A549 (cell line): ENCODE results near the gene KANSL1. TPM values are rescaled to one million over a fixed set of nuclear protein-coding genes. Genes with fewer than 3 reads are reported as not detected.
"Not testable (repeated sequence)": the region's sequence is repeated elsewhere in the genome, so short reads cannot be mapped to it uniquely, and the experiment has no call there.

Experiments
- ATAC-seq, 2 experiments: fragments of 200-7000 bp in 1 of 2; fragments of >200 bp in 1 of 2; cut with Nextera tagmentation in 1 of 2; cut with Tn5 transposase in 1 of 2; 3 replicates each; pipeline versions ENCODE4 v1.8.0 to v1.9.1; 2018 to 2020; ENCODE audit warnings: mild to moderate bottlenecking in 1 of 2, moderate library complexity in 1 of 2
- CTCF ChIA-PET: fragments of 300-600 bp; sonication (Branson Sonifier 250); formaldehyde crosslinking; extraction: SDS; loops from one replicate; lab custom pipeline; 2021; ENCODE audit warnings: antibody characterized with exemption, inconsistent platforms; lab: Yijun Ruan, JAX
- POLR2A ChIA-PET: fragments of 350-600 bp; formaldehyde crosslinking; extraction: SDS; loops from one replicate; lab custom pipeline; 2021; ENCODE audit warnings: antibody characterized with exemption, inconsistent platforms; lab: Yijun Ruan, JAX
- DNase-seq, 2 experiments: peaks; one replicate each; pipeline versions ENCODE4 v3.0.0 to v3.0.0-alpha.2; 2011 to 2016; ENCODE audit warnings: low read depth in 1 of 2, low spot score in 1 of 2
- FAIRE-seq: peaks from 2 replicates; lab custom pipeline; 2011; peaks lifted over from hg19 to GRCh38; lab: Jason Lieb, UNC
- H3K27ac ChIP-seq, 2 experiments: fragments of >200 bp; sonication (Bioruptor Twin); formaldehyde crosslinking; 3 replicates each; pipeline ENCODE4 v1.5.1; 2016 to 2017
- H3K4me1 ChIP-seq: fragments of >200 bp; sonication (Bioruptor Twin); formaldehyde crosslinking; 3 replicates; pipeline ENCODE4 v1.6.1; 2016
- H3K4me2 ChIP-seq: fragments of >200 bp; sonication (Bioruptor Twin); formaldehyde crosslinking; 3 replicates; pipeline ENCODE4 v1.6.1; 2016
- H3K4me3 ChIP-seq: fragments of >200 bp; sonication (Bioruptor Twin); formaldehyde crosslinking; 3 replicates; pipeline ENCODE4 v1.5.1; 2016
- H3K9me3 ChIP-seq: fragments of >200 bp; sonication (Bioruptor Twin); formaldehyde crosslinking; 3 replicates; pipeline ENCODE4 v1.6.1; 2016
- ATOH8 ChIP-seq: fragments of 250-450 bp; sonication (Bioruptor Pico); IDR thresholded peaks from 2 replicates; pipeline ENCODE4 v1.5.0; 2020; ENCODE audit warnings: low read depth, mild to moderate bottlenecking, moderate library complexity
- BHLHE40 ChIP-seq: IDR thresholded peaks from 2 replicates; pipeline ENCODE4 v1.6.1; 2012; ENCODE audit warnings: low read depth, low read length, inconsistent platforms
- CBX2 ChIP-seq: fragments of 200-600 bp; sonication (generic); IDR thresholded peaks from 2 replicates; pipeline ENCODE4 v1.6.1; 2016; ENCODE audit warnings: low read depth, mild to moderate bottlenecking, borderline replicate concordance
- CBX8 ChIP-seq: fragments of 200-600 bp; sonication (generic); IDR thresholded peaks from 2 replicates; pipeline ENCODE4 v1.6.1; 2016
- CEBPB ChIP-seq, 2 experiments: fragments of >200 bp in 1 of 2; sonication (Bioruptor Twin) in 1 of 2; formaldehyde crosslinking in 1 of 2; IDR thresholded peaks; 2 replicates each; pipeline ENCODE4 v1.6.1; 2012 to 2016
- CTCF ChIP-seq: fragments of >200 bp; sonication (Bioruptor Twin); formaldehyde crosslinking; IDR thresholded peaks from 3 replicates; pipeline ENCODE4 v1.5.1; 2016
- E2F6 ChIP-seq: IDR thresholded peaks from 2 replicates; pipeline ENCODE4 v1.6.1; 2012; ENCODE audit warnings: low read depth, borderline replicate concordance
- HOXA7 ChIP-seq: fragments of 250-450 bp; sonication (Bioruptor Pico); IDR thresholded peaks from 2 replicates; pipeline ENCODE4 v1.5.0; 2020; ENCODE audit warnings: mild to moderate bottlenecking, moderate library complexity
- HOXB5 ChIP-seq: fragments of 250-450 bp; sonication (Bioruptor Pico); IDR thresholded peaks from 2 replicates; pipeline ENCODE4 v1.5.0; 2020; ENCODE audit warnings: mild to moderate bottlenecking, moderate library complexity
- KDM5A ChIP-seq: fragments of 200-600 bp; sonication (generic); IDR thresholded peaks from 2 replicates; pipeline ENCODE4 v1.6.1; 2016; ENCODE audit warnings: antibody characterized with exemption, mild to moderate bottlenecking
- MYC ChIP-seq: IDR thresholded peaks from 2 replicates; pipeline ENCODE4 v1.6.1; 2012; ENCODE audit warnings: mild to moderate bottlenecking, inconsistent platforms, low read length, improper control_type of control experiment, borderline replicate concordance
- NFE2L2 ChIP-seq: fragments of 150-350 bp; conservative IDR thresholded peaks from 2 replicates; pipeline ENCODE4 v1.6.1; 2014; ENCODE audit warnings: low read length
- NR3C1 ChIP-seq: fragments of >200 bp; sonication (Bioruptor Twin); formaldehyde crosslinking; IDR thresholded peaks from 3 replicates; pipeline ENCODE4 v1.6.1; 2017
- PBX3 ChIP-seq: IDR thresholded peaks from 2 replicates; pipeline ENCODE4 v1.6.1; 2012
- RCOR1 ChIP-seq: fragments of 150-350 bp; IDR thresholded peaks from 2 replicates; pipeline ENCODE4 v1.6.1; 2014; ENCODE audit warnings: antibody characterized with exemption, low read length, low read depth
- RNF2 ChIP-seq: fragments of 200-600 bp; sonication (generic); IDR thresholded peaks from 2 replicates; pipeline ENCODE4 v1.6.1; 2016; ENCODE audit warnings: low read depth, mild to moderate bottlenecking, antibody characterized with exemption, moderate library complexity, borderline replicate concordance
- TFCP2L1 ChIP-seq: fragments of 250-450 bp; sonication (Bioruptor Pico); IDR thresholded peaks from 2 replicates; pipeline ENCODE4 v1.5.0; 2021; ENCODE audit warnings: mild to moderate bottlenecking
- ZC3H11A ChIP-seq: fragments of 450-650 bp; IDR thresholded peaks from 2 replicates; pipeline ENCODE4 v1.6.1; 2014; ENCODE audit warnings: antibody characterized with exemption, mild to moderate bottlenecking
- ZFP36 ChIP-seq: fragments of 450-650 bp; IDR thresholded peaks from 2 replicates; pipeline ENCODE4 v1.6.1; 2014; ENCODE audit warnings: borderline replicate concordance; ENCODE audit not compliant: partially characterized antibody
- WGBS: methylation state at CpG from one replicate; pipeline ENCODE4 v1.1.6; 2017; ENCODE audit errors: missing lambda C conversion rate; 5-methylcytosine and 5-hydroxymethylcytosine counted together
- polyA plus RNA-seq, 4 experiments: library from polyadenylated mRNA; depleted of rRNA in 3 of 4; stranded (reverse); fragments of >200 nt; fragmentation: RNase III in 1 of 4; extraction: RNeasy Plus Mini Kit Qiagen cat#74134 plus additional on column Dnase treatment in 1 of 4; gene quantifications; 2 replicates in 3 of 4; 3 replicates in 1 of 4; pipeline ENCODE4 v1.2.3, GENCODE V29; 2011 to 2017
- TF ChIP-seq, protein P1 (sequence below): fragments of 200-600 bp; sonication (generic); IDR thresholded peaks from 2 replicates; pipeline ENCODE4 v1.6.1; 2016; ENCODE audit warnings: antibody characterized with exemption, mild to moderate bottlenecking, moderate library complexity
- TF ChIP-seq, protein P2 (sequence below): IDR thresholded peaks from 2 replicates; pipeline ENCODE4 v1.6.1; 2012

The KANSL1 gene
- polyA plus RNA-seq, 2 of the 4 experiments (the other 2 are of a cell fraction), result 22.6 to 27.9 TPM

DNA sequence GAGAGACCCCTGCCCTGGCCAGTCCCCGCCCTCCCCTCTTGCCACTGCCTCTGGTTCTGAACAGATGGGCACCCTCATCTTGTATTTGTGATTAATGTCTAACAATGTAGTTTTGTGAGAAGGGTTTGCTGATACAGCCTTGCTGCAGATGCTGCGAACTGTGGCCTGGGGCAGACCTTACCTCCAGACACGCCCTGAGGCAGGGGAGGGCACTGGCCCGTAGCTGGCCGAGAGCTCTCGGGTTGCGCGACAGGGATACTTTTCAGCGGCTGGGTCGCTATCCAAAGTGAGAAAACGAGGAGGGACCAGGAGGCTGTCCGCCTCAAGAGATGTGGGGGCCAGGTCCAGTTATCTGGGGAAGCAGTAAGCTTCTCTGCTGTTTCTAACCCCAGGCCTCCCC is 172.2 kb downstream of the KANSL1 start:
- Histone ChIP-seq H3K4me1 (no peaks in the 10 kb centered on the region), H3K4me3 (no peak overlapping the region), H3K9me3 (no peaks in the 10 kb centered on the region), H3K27ac (no peak overlapping the region), H3K4me2 (no peak overlapping the region)
- 95% methylated on average over 12 of the region's 12 CpGs for WGBS
- ATAC-seq, result no peak
- ChIA-PET CTCF (interaction anchor here (1.3 to 13.0 kb wide), 8 partner anchors 9 to 379 kb away, joined by 3 to 127 read pairs (median 5); partner anchors contain the start of gene KANSL1), POLR2A (no interaction called here)
- no peak for FAIRE-seq
- no peak for DNase-seq
- TF ChIP-seq ZC3H11A (no peak), CEBPB (IDR thresholded peaks at IDR 0.05) (no peak), MYC (no peak), E2F6 (no peak), CTCF (no peak), TFCP2L1 (CRISPR knock-in tag) (no peak), ZFP36 (no peak), NR3C1 (no peak), BHLHE40 (no peak)

DNA sequence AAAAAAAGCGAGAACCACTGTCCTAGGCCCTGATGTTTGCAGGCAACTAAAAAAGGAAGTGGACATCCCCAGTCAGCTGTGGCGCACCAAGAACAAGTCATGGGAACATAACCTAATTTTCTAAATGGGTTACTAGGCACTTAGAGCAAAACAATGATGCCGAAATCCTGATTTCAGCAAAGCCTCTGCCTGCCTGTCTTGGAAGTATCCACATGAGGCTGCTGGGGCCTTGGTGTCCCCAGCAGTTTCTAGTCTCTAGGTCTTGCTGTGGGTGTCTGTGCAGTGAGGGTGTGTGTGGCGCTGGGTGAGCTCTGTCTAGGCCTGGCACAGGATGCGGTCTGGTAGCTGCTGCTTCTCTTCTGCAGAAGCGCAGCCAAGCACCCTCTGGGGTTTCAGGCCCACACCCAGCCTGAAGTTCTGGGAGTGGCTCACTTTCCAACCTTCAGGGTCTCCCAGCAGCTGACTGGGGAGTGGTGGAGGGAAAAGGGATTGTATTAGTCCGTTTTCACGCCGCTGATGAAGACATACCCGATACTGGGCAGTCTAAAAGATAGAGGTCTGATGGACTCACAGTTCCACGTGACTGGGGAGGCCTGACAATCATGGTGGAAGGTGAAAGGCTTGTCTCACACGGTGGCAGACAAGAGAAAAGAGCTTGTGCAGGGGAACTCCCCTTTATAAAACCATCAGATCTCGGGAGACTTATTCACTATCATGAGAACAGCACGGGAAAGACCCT is 173.0 kb downstream of the KANSL1 start:
- no peak for DNase-seq
- Histone ChIP-seq H3K9me3 (no peaks in the 10 kb centered on the region), H3K4me3 (no peak overlapping the region), H3K4me1 (no peaks in the 10 kb centered on the region), H3K27ac (no peak overlapping the region)
- no peak for FAIRE-seq
- 90% methylated on average over 14 of the region's 14 CpGs for WGBS
- TF ChIP-seq CBX8, result no peak
- no peak for TF ChIP-seq MYC
- no peak for TF ChIP-seq RCOR1
- TF ChIP-seq HOXA7 (CRISPR knock-in tag), result no peak
- no peak for TF ChIP-seq RNF2
- no peak for TF ChIP-seq ATOH8 (CRISPR knock-in tag)
- no peak for TF ChIP-seq CBX2
- TF ChIP-seq, protein P1, sequence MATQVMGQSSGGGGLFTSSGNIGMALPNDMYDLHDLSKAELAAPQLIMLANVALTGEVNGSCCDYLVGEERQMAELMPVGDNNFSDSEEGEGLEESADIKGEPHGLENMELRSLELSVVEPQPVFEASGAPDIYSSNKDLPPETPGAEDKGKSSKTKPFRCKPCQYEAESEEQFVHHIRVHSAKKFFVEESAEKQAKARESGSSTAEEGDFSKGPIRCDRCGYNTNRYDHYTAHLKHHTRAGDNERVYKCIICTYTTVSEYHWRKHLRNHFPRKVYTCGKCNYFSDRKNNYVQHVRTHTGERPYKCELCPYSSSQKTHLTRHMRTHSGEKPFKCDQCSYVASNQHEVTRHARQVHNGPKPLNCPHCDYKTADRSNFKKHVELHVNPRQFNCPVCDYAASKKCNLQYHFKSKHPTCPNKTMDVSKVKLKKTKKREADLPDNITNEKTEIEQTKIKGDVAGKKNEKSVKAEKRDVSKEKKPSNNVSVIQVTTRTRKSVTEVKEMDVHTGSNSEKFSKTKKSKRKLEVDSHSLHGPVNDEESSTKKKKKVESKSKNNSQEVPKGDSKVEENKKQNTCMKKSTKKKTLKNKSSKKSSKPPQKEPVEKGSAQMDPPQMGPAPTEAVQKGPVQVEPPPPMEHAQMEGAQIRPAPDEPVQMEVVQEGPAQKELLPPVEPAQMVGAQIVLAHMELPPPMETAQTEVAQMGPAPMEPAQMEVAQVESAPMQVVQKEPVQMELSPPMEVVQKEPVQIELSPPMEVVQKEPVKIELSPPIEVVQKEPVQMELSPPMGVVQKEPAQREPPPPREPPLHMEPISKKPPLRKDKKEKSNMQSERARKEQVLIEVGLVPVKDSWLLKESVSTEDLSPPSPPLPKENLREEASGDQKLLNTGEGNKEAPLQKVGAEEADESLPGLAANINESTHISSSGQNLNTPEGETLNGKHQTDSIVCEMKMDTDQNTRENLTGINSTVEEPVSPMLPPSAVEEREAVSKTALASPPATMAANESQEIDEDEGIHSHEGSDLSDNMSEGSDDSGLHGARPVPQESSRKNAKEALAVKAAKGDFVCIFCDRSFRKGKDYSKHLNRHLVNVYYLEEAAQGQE, result no peak
- no peak for TF ChIP-seq NR3C1
- TF ChIP-seq HOXB5 (CRISPR knock-in tag), result no peak
- TF ChIP-seq KDM5A, result no peak
- no peak for TF ChIP-seq PBX3
- no peak for TF ChIP-seq ZC3H11A
- TF ChIP-seq, protein P2, sequence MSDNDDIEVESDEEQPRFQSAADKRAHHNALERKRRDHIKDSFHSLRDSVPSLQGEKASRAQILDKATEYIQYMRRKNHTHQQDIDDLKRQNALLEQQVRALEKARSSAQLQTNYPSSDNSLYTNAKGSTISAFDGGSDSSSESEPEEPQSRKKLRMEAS, result no peak
- no peak for TF ChIP-seq NFE2L2
- TF ChIP-seq, all 56 proteins: peak for 0
- H3K4me2 ChIP-seq, result no peak overlapping the region
- CTCF ChIA-PET, result interaction anchor here (1.1 to 13.0 kb wide), 5 partner anchors 8 to 267 kb away, joined by 3 to 127 read pairs (median 19); no protein-coding TSS in a partner anchor
- POLR2A ChIA-PET, result no interaction called here
- no peak for ATAC-seq

DNA sequence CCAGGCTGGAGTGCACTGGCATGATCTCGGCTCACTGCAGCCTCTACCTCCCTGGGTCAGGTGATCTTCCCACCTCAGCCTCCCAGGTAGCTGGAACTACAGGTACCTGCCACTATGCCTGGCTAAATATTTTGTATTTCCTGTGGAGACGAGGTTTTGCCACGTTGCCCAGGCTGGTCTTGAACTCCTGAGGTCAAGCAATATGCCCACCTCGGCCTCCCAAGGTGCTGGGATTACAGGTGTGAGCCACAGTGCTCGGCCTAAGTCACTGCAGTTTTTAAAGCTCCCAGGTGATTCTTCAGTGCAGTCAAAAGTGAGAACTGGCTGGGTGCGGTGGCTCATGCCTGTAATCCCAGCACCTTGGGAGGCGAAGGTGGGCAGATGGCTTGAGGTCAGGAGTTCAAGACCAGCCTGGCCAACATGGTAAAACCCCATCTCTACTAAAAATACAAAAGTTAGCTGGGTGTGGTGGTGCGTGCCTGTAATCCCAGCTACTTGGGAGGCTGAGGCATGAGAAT is 173.8 kb downstream of the KANSL1 start:
- CTCF ChIA-PET, result interaction anchor here (0.8 to 13.0 kb wide), 6 partner anchors 8 to 268 kb away, joined by 3 to 127 read pairs (median 12); no protein-coding TSS in a partner anchor
- H3K4me3 ChIP-seq, DNase-seq, POLR2A ChIA-PET, H3K9me3 ChIP-seq, ATAC-seq, H3K27ac ChIP-seq, FAIRE-seq, H3K4me1 ChIP-seq, H3K4me2 ChIP-seq: not testable (repeated sequence)
- 97% methylated on average over 7 of the region's 8 CpGs for whole genome bisulfite sequencing
